Measurements from ENCODE around the gene PSMB2. TPM values are rescaled to one million over a fixed set of nuclear protein-coding genes. Genes with fewer than 3 reads are reported as not detected.

The PSMB2 gene
- total and polyA plus RNA-seq, 10 of the 15 experiments (the other 5 are each of a cell fraction or from before 2014, with no cell fraction given), result 71.7 to 299 (median 145) TPM

- H3K9ac ChIP-seq (ENCODE audit: control insufficient read depth, insufficient read depth, low read length), result no peak overlapping the region
- ATAC-seq (no peak), DNase-seq (ENCODE audit: low read depth, low spot score) (no peak), FAIRE-seq (no peak)
- TF ChIP-seq GABPA (IDR thresholded peaks at IDR 0.05; ENCODE audit: low read depth), result no peak
- TF ChIP-seq MYC (IDR thresholded peaks at IDR 0.05; ENCODE audit: insufficient read depth, insufficient read length, insufficient replicate concordance, low read length, severe bottlenecking), result no peak
- no peak for TF ChIP-seq PAX5 (IDR thresholded peaks at IDR 0.05; ENCODE audit: borderline replicate concordance, low read depth, low read length)
- TF ChIP-seq EGR1 (IDR thresholded peaks at IDR 0.05; ENCODE audit: borderline replicate concordance in 1 of 2, low read depth in 2 of 2, low read length in 2 of 2), result no peak
- TF ChIP-seq ETV6 (conservative IDR thresholded peaks at IDR 0.05 in 1 of 2, IDR thresholded peaks at IDR 0.05 in 1 of 2; ENCODE audit: borderline replicate concordance in 1 of 2, low read depth in 1 of 2), result no peak
- no peak for TF ChIP-seq ZNF592 (IDR thresholded peaks at IDR 0.05)
- no peak for TF ChIP-seq CREB1 (IDR thresholded peaks at IDR 0.05; ENCODE audit: low read depth)
- TF ChIP-seq RB1 (IDR thresholded peaks at IDR 0.05; ENCODE audit: borderline replicate concordance), result no peak
- TF ChIP-seq SMAD5 (IDR thresholded peaks at IDR 0.05; ENCODE audit: low read depth), result no peak
- no peak for TF ChIP-seq CTCF (IDR thresholded peaks at IDR 0.05 in 2 of 3, conservative IDR thresholded peaks at IDR 0.05 in 1 of 3; ENCODE audit: control insufficient read depth in 2 of 3, extremely low read depth in 1 of 3, insufficient read depth in 1 of 3, low read depth in 3 of 3, low read length in 3 of 3)
- TF ChIP-seq ELK1 (IDR thresholded peaks at IDR 0.05; ENCODE audit: low read depth, low read length), result no peak
- no peak for TF ChIP-seq KDM1A (IDR thresholded peaks at IDR 0.05; ENCODE audit: borderline replicate concordance)
- TF ChIP-seq SRF (IDR thresholded peaks at IDR 0.05; ENCODE audit: low read depth in 2 of 2, low read length in 2 of 2), result no peak
- TF ChIP-seq SREBF1 (IDR thresholded peaks at IDR 0.05; ENCODE audit: low read length), result no peak
- no peak for TF ChIP-seq DPF2 (IDR thresholded peaks at IDR 0.05)
- no peak for TF ChIP-seq ZNF24 (IDR thresholded peaks at IDR 0.05)
- TF ChIP-seq WRNIP1 (IDR thresholded peaks at IDR 0.05; ENCODE audit: borderline replicate concordance, low read depth, low read length), result no peak
- ChIA-PET SMC1A (ENCODE audit: uncharacterized antibody, unreplicated experiment) (interaction anchor here (0.6 kb wide), 2 partner anchors 290 to 447 kb away, joined by 3 to 4 read pairs; no protein-coding TSS in a partner anchor), POLR2A (no interaction called here), CTCF (interaction anchor here (0.7 to 0.8 kb wide), 2 partner anchors 11 to 58 kb away, joined by 3 to 4 read pairs; no protein-coding TSS in a partner anchor), RAD21 (ENCODE audit: unreplicated experiment) (interaction anchor here (0.6 to 0.7 kb wide), 2 partner anchors 85 to 211 kb away, joined by 3 read pairs; no protein-coding TSS in a partner anchor)
- WGBS (ENCODE audit: insufficient coverage, insufficient replicate concordance, low lambda C conversion rate, missing lambda C conversion rate), result 98% methylated on average over 4 of the region's 4 CpGs
- no peak overlapping the region for H3K27ac ChIP-seq (ENCODE audit: control insufficient read depth, insufficient read depth)
- H3K36me3 ChIP-seq (ENCODE audit: control insufficient read depth in 2 of 2, insufficient read depth in 2 of 2, low read length in 1 of 2), result peaks cover 10 to 17% of the 10 kb centered on the region in 2 experiments
- H2AFZ ChIP-seq (ENCODE audit: control insufficient read depth, low read depth, low read length), result no peak overlapping the region
- no TSS peak for BruUV-seq (replicated peaks)
- H3K4me1 ChIP-seq (ENCODE audit: control insufficient read depth, insufficient read depth, low read length), result no peaks in the 10 kb centered on the region
- no peaks in the 10 kb centered on the region for H3K27me3 ChIP-seq (replicated peaks in 1 of 2; ENCODE audit: control insufficient read depth in 2 of 2, insufficient read depth in 2 of 2, low read length in 1 of 2)
- no peaks in the 10 kb centered on the region for H4K20me1 ChIP-seq (ENCODE audit: control insufficient read depth, insufficient read depth)
- H3K9me3 ChIP-seq (replicated peaks; ENCODE audit: control insufficient read depth, insufficient read depth, low read length), result no peaks in the 10 kb centered on the region
- no peak overlapping the region for H3K4me3 ChIP-seq
- in situ Hi-C loops (cut with MboI), result no loop called here
- H3K4me2 ChIP-seq (ENCODE audit: control insufficient read depth, insufficient read depth), result no peak overlapping the region
- peaks cover 2% of the 10 kb centered on the region for H3K79me2 ChIP-seq (ENCODE audit: control insufficient read depth, insufficient read depth, low read length)
- intact Hi-C loops (cut with micrococcal nuclease; ENCODE audit: unreplicated experiment), result no loop called here
Measured at GRCh38 chr1:35622510-35623178, 18.7 kb downstream of the PSMB2 start.
